HCT116 (cell line): ENCODE data around the gene NME2. TPM values are rescaled to one million over a fixed set of nuclear protein-coding genes. Genes with fewer than 3 reads are reported as not detected.

Experiments used
- ATAC-seq: fragments of 200-7000 bp; cut with Tn5 transposase; 2 replicates; pipeline ENCODE4 v1.9.1; 2020; ENCODE audit warnings: mild to moderate bottlenecking, moderate library complexity
- BruUV-seq: library from RNA; stranded (reverse); fragments of 400-500 nt; replicated peaks from 2 replicates; lab custom pipeline; 2021; lab: Mats Ljungman, UMichigan
- CTCF ChIA-PET: fragments of 300-600 bp; sonication (Branson Sonifier 250); formaldehyde crosslinking; loops from one replicate; lab custom pipeline; 2021; ENCODE audit warnings: antibody characterized with exemption; lab: Charles Lee
- POLR2A ChIA-PET: fragments of 300-600, 350-600 bp; sonication (Branson Sonifier 250); formaldehyde crosslinking; loops from one replicate; lab custom pipeline; 2021; ENCODE audit warnings: antibody characterized with exemption; lab: Charles Lee
- RAD21 ChIA-PET, 2 experiments: fragments of 300-600 bp; sonication (Branson Sonifier 250); formaldehyde crosslinking; loops; one replicate each; lab custom pipeline; 2023; ENCODE audit warnings: low total read pairs in 2 of 2; ENCODE audit not compliant: uncharacterized antibody in 2 of 2, unreplicated experiment in 2 of 2, low non-redundant PET in 1 of 2; lab: Charles Lee
- DNase-seq: peaks from one replicate; pipeline ENCODE4 v3.0.0-alpha.2; 2010; ENCODE audit warnings: low read depth, low spot score
- H2AFZ ChIP-seq: fragments of 200-600 bp; shearing (Covaris generic), sonication (generic); 2 replicates; pipeline ENCODE4 v1.6.1; 2017; ENCODE audit warnings: low read depth, mixed run types, mixed read lengths, antibody characterized with exemption, low read length; ENCODE audit not compliant: poor library complexity, severe bottlenecking
- H3K27ac ChIP-seq: 2 replicates; pipeline ENCODE4 v1.5.1; 2012; ENCODE audit warnings: low read depth, low read length
- H3K27me3 ChIP-seq: fragments of 200-600 bp; sonication (generic); 2 replicates; pipeline ENCODE4 v1.6.1; 2016; ENCODE audit warnings: mixed run types, low read length, mixed read lengths; ENCODE audit not compliant: insufficient read depth
- H3K36me3 ChIP-seq, 2 experiments: fragments of 200-500 bp in 1 of 2; fragments of 200-600 bp in 1 of 2; sonication (Bioruptor generic) in 1 of 2; sonication (generic) in 1 of 2; 2 replicates each; pipeline versions ENCODE4 v1.5.1 to v1.6.1; 2014 to 2016; ENCODE audit warnings: low read length in 2 of 2, inconsistent platforms in 1 of 2, mixed read lengths in 1 of 2, mixed run types in 1 of 2; ENCODE audit not compliant: insufficient read depth in 2 of 2, control insufficient read depth in 1 of 2
- H3K4me1 ChIP-seq, 2 experiments: fragments of 200-600 bp in 1 of 2; sonication (generic) in 1 of 2; 2 replicates each; pipeline versions ENCODE4 v1.5.1 to v1.6.1; 2012 to 2017; ENCODE audit warnings: low read length in 2 of 2, inconsistent platforms in 1 of 2, mild to moderate bottlenecking in 1 of 2, mixed read lengths in 1 of 2, mixed run types in 1 of 2, moderate library complexity in 1 of 2; ENCODE audit not compliant: insufficient read depth in 2 of 2, control insufficient read depth in 1 of 2
- H3K4me2 ChIP-seq: fragments of 200-600 bp; sonication (generic); 2 replicates; pipeline ENCODE4 v1.6.1; 2017; ENCODE audit warnings: mixed run types, low read length, mixed read lengths
- H3K4me3 ChIP-seq, 2 experiments: fragments of 200-600 bp in 1 of 2; sonication (generic) in 1 of 2; replicated peaks in 1 of 2; 2 replicates each; pipeline ENCODE4 v1.5.1; 2011 to 2016; ENCODE audit warnings: low read length in 2 of 2, control low read depth in 1 of 2, low read depth in 1 of 2, mild to moderate bottlenecking in 1 of 2, mixed read lengths in 1 of 2, mixed run types in 1 of 2
- H3K79me2 ChIP-seq: fragments of 200-600 bp; sonication (generic); 2 replicates; pipeline ENCODE4 v1.6.1; 2017; ENCODE audit warnings: mild to moderate bottlenecking, mixed run types, low read length, moderate library complexity, mixed read lengths; ENCODE audit not compliant: insufficient read depth
- H3K9ac ChIP-seq: fragments of 200-600 bp; sonication (generic); 2 replicates; pipeline ENCODE4 v1.6.1; 2016; ENCODE audit warnings: low read length, mixed read lengths
- H3K9me2 ChIP-seq: fragments of 200-600 bp; sonication (generic), shearing (Covaris generic); 2 replicates; pipeline ENCODE4 v1.6.1; 2017; ENCODE audit warnings: mixed run types, mild to moderate bottlenecking, moderate library complexity; ENCODE audit not compliant: insufficient read depth
- H3K9me3 ChIP-seq, 2 experiments: fragments of 200-500 bp in 1 of 2; fragments of 200-600 bp in 1 of 2; sonication (Bioruptor generic) in 1 of 2; sonication (generic) in 1 of 2; 2 replicates each; pipeline ENCODE4 v1.6.1; 2014 to 2017; ENCODE audit warnings: low read length in 2 of 2, mixed read lengths in 2 of 2, inconsistent platforms in 1 of 2, low read depth in 1 of 2, mild to moderate bottlenecking in 1 of 2, mixed run types in 1 of 2, moderate library complexity in 1 of 2; ENCODE audit not compliant: control insufficient read depth in 1 of 2, insufficient read depth in 1 of 2
- H4K20me1 ChIP-seq: fragments of 200-600 bp; sonication (generic), shearing (Covaris generic); 2 replicates; pipeline ENCODE4 v1.6.1; 2017; ENCODE audit warnings: mixed run types, mild to moderate bottlenecking, moderate library complexity; ENCODE audit not compliant: insufficient read depth
- CBX3 ChIP-seq: IDR thresholded peaks from 2 replicates; pipeline ENCODE4 v1.6.1; 2012; ENCODE audit warnings: low read depth
- ELF1 ChIP-seq: IDR thresholded peaks from 2 replicates; pipeline ENCODE4 v1.6.1; 2012; ENCODE audit warnings: low read depth, borderline replicate concordance
- RAD21 ChIP-seq: IDR thresholded peaks from 2 replicates; pipeline ENCODE4 v1.6.1; 2012; ENCODE audit warnings: low read depth, mild to moderate bottlenecking
- SIN3A ChIP-seq: IDR thresholded peaks from 2 replicates; pipeline ENCODE4 v1.6.1; 2012; ENCODE audit warnings: low read depth
- SP1 ChIP-seq: IDR thresholded peaks from 2 replicates; pipeline ENCODE4 v1.6.1; 2012; ENCODE audit warnings: low read depth
- TCF7L2 ChIP-seq: IDR thresholded peaks from 2 replicates; pipeline ENCODE4 v1.7.0; 2011; ENCODE audit warnings: borderline replicate concordance, inconsistent platforms; ENCODE audit not compliant: insufficient read depth, insufficient read length; ENCODE audit errors: extremely low read depth
- YY1 ChIP-seq: IDR thresholded peaks from 2 replicates; pipeline ENCODE4 v1.6.1; 2011; ENCODE audit warnings: low read length, low read depth, moderate library complexity, mild to moderate bottlenecking; ENCODE audit not compliant: insufficient replicate concordance; ENCODE audit errors: extremely low read depth
- intact Hi-C: fragments of 100-400 bp; cut with micrococcal nuclease; formaldehyde crosslinking; loops from 2 replicates; pipeline ENCODE4 v1.10.0; 2022
- total RNA-seq: library from RNA; stranded (reverse); gene quantifications from one replicate; pipeline ENCODE4 v1.2.1, GENCODE V29; 2021; ENCODE audit not compliant: unreplicated experiment
- TF ChIP-seq, protein P1 (sequence below), 3 experiments: fragments of 200-600 bp in 1 of 3; sonication (generic) in 1 of 3; IDR thresholded peaks in 2 of 3; conservative IDR thresholded peaks in 1 of 3; 2 replicates each; pipeline ENCODE4 v1.5.1; 2012 to 2017; ENCODE audit warnings: low read depth in 2 of 3, low read length in 2 of 3, antibody characterized with exemption in 1 of 3, borderline replicate concordance in 1 of 3, control low read depth in 1 of 3, mild to moderate bottlenecking in 1 of 3, mixed read lengths in 1 of 3, mixed run types in 1 of 3, moderate library complexity in 1 of 3; ENCODE audit not compliant: insufficient read depth in 1 of 3
- TF ChIP-seq, protein P2 (sequence below): IDR thresholded peaks from 2 replicates; pipeline ENCODE4 v1.6.1; 2012

NME2 gene
- total RNA-seq, 1 experiment from 2014 or later, result 1,287 TPM

DNA sequence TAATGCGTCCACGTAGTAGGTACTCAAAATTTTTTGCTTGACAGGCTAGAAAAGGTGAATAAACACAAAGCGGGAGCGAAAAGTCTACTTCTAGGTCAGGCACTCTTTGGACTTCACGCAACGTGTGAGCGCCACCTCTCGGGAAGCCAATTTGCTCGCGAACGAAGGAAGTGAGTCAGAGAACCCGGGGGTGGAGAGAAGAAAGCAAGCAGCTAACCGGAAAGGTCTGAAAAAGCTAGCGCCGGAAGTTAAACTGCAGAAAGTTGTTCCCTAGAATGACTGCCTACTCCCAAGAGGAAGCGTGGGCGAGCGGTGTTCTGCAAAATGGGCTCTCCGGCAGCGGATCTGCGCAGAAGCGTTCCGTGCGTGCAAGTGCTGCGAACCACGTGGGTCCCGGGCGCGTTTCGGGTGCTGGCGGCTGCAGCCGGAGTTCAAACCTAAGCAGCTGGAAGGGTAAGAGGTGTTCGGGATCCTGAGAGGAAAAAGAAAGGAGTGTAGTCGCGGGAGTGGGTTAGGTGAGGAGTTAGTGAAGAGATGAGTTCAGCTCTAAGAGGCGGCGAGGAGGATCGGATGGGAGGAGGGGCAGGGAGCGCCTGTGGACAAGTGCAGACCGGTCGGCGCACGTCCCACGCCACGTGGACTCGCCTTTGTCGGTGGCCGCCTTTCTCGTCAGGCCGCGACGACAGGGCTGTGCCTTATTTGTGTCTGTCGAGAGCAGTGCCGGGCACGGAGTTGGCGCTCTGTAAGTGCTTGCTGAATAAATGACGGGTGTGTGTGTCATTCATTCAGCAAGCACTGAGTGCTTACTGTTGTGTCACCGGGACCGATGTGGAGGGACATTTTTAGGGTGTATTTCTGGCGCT lies 12.8 kb upstream of the NME2 start, which contains the start of gene NME1 (continued):
- TF ChIP-seq, protein P1, sequence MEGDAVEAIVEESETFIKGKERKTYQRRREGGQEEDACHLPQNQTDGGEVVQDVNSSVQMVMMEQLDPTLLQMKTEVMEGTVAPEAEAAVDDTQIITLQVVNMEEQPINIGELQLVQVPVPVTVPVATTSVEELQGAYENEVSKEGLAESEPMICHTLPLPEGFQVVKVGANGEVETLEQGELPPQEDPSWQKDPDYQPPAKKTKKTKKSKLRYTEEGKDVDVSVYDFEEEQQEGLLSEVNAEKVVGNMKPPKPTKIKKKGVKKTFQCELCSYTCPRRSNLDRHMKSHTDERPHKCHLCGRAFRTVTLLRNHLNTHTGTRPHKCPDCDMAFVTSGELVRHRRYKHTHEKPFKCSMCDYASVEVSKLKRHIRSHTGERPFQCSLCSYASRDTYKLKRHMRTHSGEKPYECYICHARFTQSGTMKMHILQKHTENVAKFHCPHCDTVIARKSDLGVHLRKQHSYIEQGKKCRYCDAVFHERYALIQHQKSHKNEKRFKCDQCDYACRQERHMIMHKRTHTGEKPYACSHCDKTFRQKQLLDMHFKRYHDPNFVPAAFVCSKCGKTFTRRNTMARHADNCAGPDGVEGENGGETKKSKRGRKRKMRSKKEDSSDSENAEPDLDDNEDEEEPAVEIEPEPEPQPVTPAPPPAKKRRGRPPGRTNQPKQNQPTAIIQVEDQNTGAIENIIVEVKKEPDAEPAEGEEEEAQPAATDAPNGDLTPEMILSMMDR (IDR thresholded peaks at IDR 0.05 in 2 of 3, conservative IDR thresholded peaks at IDR 0.05 in 1 of 3; ENCODE audit: borderline replicate concordance in 1 of 3, insufficient read depth in 1 of 3, low read depth in 2 of 3, low read length in 2 of 3), result peak; percentile 97 to 100 (median 98)
- TF ChIP-seq RAD21 (peak; percentile 100), SIN3A (peak; percentile 100), SP1 (peak; percentile 96)

DNA sequence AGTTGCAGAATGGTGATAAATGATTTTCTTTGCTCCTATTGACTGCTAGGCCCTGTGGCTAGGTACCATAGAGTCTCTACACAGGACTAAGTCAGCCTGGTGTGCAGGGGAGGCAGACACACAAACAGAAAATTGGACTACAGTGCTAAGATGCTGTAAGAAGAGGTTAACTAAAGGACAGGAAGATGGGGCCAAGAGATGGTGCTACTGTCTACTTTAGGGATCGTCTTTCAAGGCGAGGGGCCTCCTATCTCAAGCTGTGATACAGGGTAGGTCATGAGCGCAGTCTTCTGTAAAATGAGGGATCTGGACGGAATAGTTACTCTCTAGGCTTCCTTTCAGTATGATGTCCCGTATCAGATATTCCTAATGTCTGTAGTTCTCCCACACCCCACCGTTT lies 12.0 kb upstream of the NME2 start:
- ChIA-PET POLR2A (interaction anchor here (0.8 to 3.6 kb wide), 3 partner anchors 9 to 288 kb away, joined by 3 to 24 read pairs (median 8); partner anchors contain the start of genes SPAG9 and TOB1), RAD21 (no interaction called here)

More for the DNA sequence above, 12.0 kb upstream of the NME2 start:
- peaks cover 14% of the 10 kb centered on the region; the same call in 1 of the 2 replicates for H4K20me1 ChIP-seq
- CTCF ChIA-PET, result interaction anchor here (0.7 to 1.6 kb wide), 3 partner anchors 12 to 33 kb away, joined by 3 to 5 read pairs (median 3); partner anchors contain the start of genes NME2 and SPAG9
- TF ChIP-seq TCF7L2, result no peak
- no peak for TF ChIP-seq YY1
- TF ChIP-seq, protein P2, sequence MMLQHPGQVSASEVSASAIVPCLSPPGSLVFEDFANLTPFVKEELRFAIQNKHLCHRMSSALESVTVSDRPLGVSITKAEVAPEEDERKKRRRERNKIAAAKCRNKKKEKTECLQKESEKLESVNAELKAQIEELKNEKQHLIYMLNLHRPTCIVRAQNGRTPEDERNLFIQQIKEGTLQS, result no peak
- no peak for TF ChIP-seq ELF1
- TF ChIP-seq CBX3, result no peak
- no peaks in the 10 kb centered on the region for H3K9me2 ChIP-seq
- H2AFZ ChIP-seq, result no peak overlapping the region
- DNase-seq (no peak), ATAC-seq (no peak)
- peak overlapping the region; percentile 74 to 82 for H3K4me3 ChIP-seq
- H3K4me2 ChIP-seq, result peak overlapping the region; percentile 85
- intact Hi-C loops, result loop anchor here (5.0 to 10.0 kb wide), 5 partner anchors 97 to 609 kb away; partner anchors contain the start of genes SPATA20 and TOB1
- no peaks in the 10 kb centered on the region for H3K9me3 ChIP-seq
- H3K27me3 ChIP-seq, result no peaks in the 10 kb centered on the region
- H3K27ac ChIP-seq, result peak overlapping the region; percentile 69
- peaks cover 29 to 36% of the 10 kb centered on the region in 2 experiments for H3K36me3 ChIP-seq
- BruUV-seq, result TSS peak; percentile 62
- peaks cover 14 to 22% of the 10 kb centered on the region in 2 experiments for H3K4me1 ChIP-seq
- peaks cover 59% of the 10 kb centered on the region for H3K79me2 ChIP-seq
- H3K9ac ChIP-seq, result peak overlapping the region; percentile 84
